HTERT RPE-1 (cell line): ENCODE data around the gene NUBPL.
"Not testable (repeated sequence)": the region's sequence is repeated elsewhere in the genome, so short reads cannot be mapped to it uniquely, and the experiment has no call there.

Experiments used
- in situ Hi-C: fragments of 300-500 bp; cut with MboI; formaldehyde crosslinking; loops from 4 replicates; pipeline ENCODE4 v1.14.3; 2020; ENCODE audit warnings: low sequenced_read_pairs

The NUBPL gene

GRCh38 chr14:31868096-31868495, 306.9 kb downstream of the NUBPL start:
- in situ Hi-C loops: not testable (repeated sequence)

- in situ Hi-C loops: no loop called here
Measured at GRCh38 chr14:31876741-31877140, 315.5 kb downstream of the NUBPL start.

- in situ Hi-C loops: no loop called here
Measured at GRCh38 chr14:31877255-31877798, 316.1 kb downstream of the NUBPL start.

GRCh38 chr14:31879661-31880348, 318.6 kb downstream of the NUBPL start:
- in situ Hi-C loops: no loop called here

GRCh38 chr14:31880935-31881334, 319.7 kb downstream of the NUBPL start:
- in situ Hi-C loops: no loop called here

GRCh38 chr14:31881531-31882310, 320.5 kb downstream of the NUBPL start:
- in situ Hi-C loops: no loop called here

- in situ Hi-C loops: no loop called here
Measured at GRCh38 chr14:31884238-31884637, 323.0 kb downstream of the NUBPL start.

- in situ Hi-C loops: no loop called here
Measured at GRCh38 chr14:31884776-31885379, 323.7 kb downstream of the NUBPL start.

GRCh38 chr14:31886156-31886835, 325.1 kb downstream of the NUBPL start:
- in situ Hi-C loops: no loop called here

GRCh38 chr14:31887929-31888580, 326.9 kb downstream of the NUBPL start:
- in situ Hi-C loops: no loop called here

GRCh38 chr14:31889297-31889696, 328.1 kb downstream of the NUBPL start:
- in situ Hi-C loops: no loop called here

- in situ Hi-C loops: not testable (repeated sequence)
Measured at GRCh38 chr14:31890202-31890601, 329.0 kb downstream of the NUBPL start.

- in situ Hi-C loops: no loop called here
Measured at GRCh38 chr14:31893221-31893757, 332.1 kb downstream of the NUBPL start.

GRCh38 chr14:31894351-31894750, 333.1 kb downstream of the NUBPL start:
- in situ Hi-C loops: no loop called here

- in situ Hi-C loops: no loop called here
Measured at GRCh38 chr14:31895206-31895605, 334.0 kb downstream of the NUBPL start.

GRCh38 chr14:31895646-31896045, 334.4 kb downstream of the NUBPL start:
- in situ Hi-C loops: no loop called here

GRCh38 chr14:31897581-31898186, 336.5 kb downstream of the NUBPL start:
- in situ Hi-C loops: no loop called here

GRCh38 chr14:31898838-31899528, 337.8 kb downstream of the NUBPL start:
- in situ Hi-C loops: no loop called here

GRCh38 chr14:31902002-31902401, 340.8 kb downstream of the NUBPL start:
- in situ Hi-C loops: no loop called here
